Neural cell (in vitro differentiated cells): Measurements from ENCODE around the gene PIGZ. TPM values are rescaled to one million over a fixed set of nuclear protein-coding genes. Genes with fewer than 3 reads are reported as not detected.

ENCODE experiments used
- H2AFZ ChIP-seq: fragments of 200-600, 300-800 bp; sonication (generic), shearing (Covaris generic); 2 replicates; pipeline ENCODE4 v1.6.0; 2014; ENCODE audit warnings: low read depth, mild to moderate bottlenecking, antibody characterized with exemption, low read length, moderate library complexity
- H3F3A ChIP-seq: fragments of 200-600 bp; shearing (Covaris generic); 2 replicates; pipeline ENCODE4 v1.6.1; 2016; ENCODE audit warnings: mild to moderate bottlenecking, moderate library complexity, mixed read lengths, antibody characterized with exemption, low read length; ENCODE audit not compliant: insufficient read depth, poor library complexity, severe bottlenecking
- H3K27ac ChIP-seq: fragments of 200-600, 300-800 bp; sonication (generic), shearing (Covaris generic); 2 replicates; pipeline ENCODE4 v1.5.1; 2014; ENCODE audit warnings: mild to moderate bottlenecking, low read length, moderate library complexity
- H3K27me3 ChIP-seq: fragments of 300-800, 200-600 bp; sonication (generic), shearing (Covaris generic); 2 replicates; pipeline ENCODE4 v1.6.0; 2014; ENCODE audit warnings: mild to moderate bottlenecking, low read depth, low read length, moderate library complexity; ENCODE audit not compliant: insufficient read depth
- H3K36me3 ChIP-seq: fragments of 300-800, 200-600 bp; sonication (generic), shearing (Covaris generic); 2 replicates; pipeline ENCODE4 v1.5.1; 2014; ENCODE audit warnings: mild to moderate bottlenecking, antibody characterized with exemption, low read length, moderate library complexity; ENCODE audit not compliant: insufficient read depth
- H3K4me2 ChIP-seq: fragments of 300-800, 200-600 bp; sonication (generic), shearing (Covaris generic); 2 replicates; pipeline ENCODE4 v1.6.0; 2014; ENCODE audit warnings: mild to moderate bottlenecking, low read length
- H3K4me3 ChIP-seq: fragments of 300-800, 200-600 bp; sonication (generic), shearing (Covaris generic); 2 replicates; pipeline ENCODE4 v1.5.1; 2014; ENCODE audit warnings: mild to moderate bottlenecking, low read length, moderate library complexity
- H3K79me2 ChIP-seq: fragments of 200-600 bp; shearing (Covaris generic); replicated peaks from 2 replicates; pipeline ENCODE4 v1.6.0; 2014; ENCODE audit warnings: mild to moderate bottlenecking, low read length, moderate library complexity; ENCODE audit not compliant: insufficient read depth
- H3K9ac ChIP-seq: fragments of 300-800, 200-600 bp; sonication (generic), shearing (Covaris generic); 2 replicates; pipeline ENCODE4 v1.6.1; 2016; ENCODE audit warnings: mild to moderate bottlenecking, low read length, mixed read lengths
- H3K9me2 ChIP-seq: fragments of 200-600 bp; shearing (Covaris generic); 2 replicates; pipeline ENCODE4 v1.6.1; 2016; ENCODE audit warnings: mild to moderate bottlenecking, low read length, mixed read lengths; ENCODE audit not compliant: insufficient read depth
- H3K9me3 ChIP-seq: fragments of 200-600, 300-800 bp; sonication (generic), shearing (Covaris generic); 2 replicates; pipeline ENCODE4 v1.6.1; 2016; ENCODE audit warnings: mild to moderate bottlenecking, mixed run types, low read length, moderate library complexity, mixed read lengths
- H4K20me1 ChIP-seq: fragments of 200-600 bp; shearing (Covaris generic); 2 replicates; pipeline ENCODE4 v1.6.1; 2016; ENCODE audit warnings: mild to moderate bottlenecking, mixed run types; ENCODE audit not compliant: insufficient read depth
- EP300 ChIP-seq: fragments of 450-650 bp; conservative IDR thresholded peaks from 2 replicates; pipeline ENCODE4 v1.6.1; 2014; ENCODE audit warnings: antibody characterized with exemption, mild to moderate bottlenecking, moderate library complexity; ENCODE audit not compliant: poor library complexity, severe bottlenecking
- EZH2 ChIP-seq: fragments of 200-600, 300-800 bp; shearing (Covaris generic), sonication (generic); IDR thresholded peaks from 2 replicates; pipeline ENCODE4 v1.6.1; 2014; ENCODE audit warnings: antibody characterized with exemption, low read length, borderline replicate concordance, mild to moderate bottlenecking; ENCODE audit not compliant: insufficient read depth, poor library complexity, severe bottlenecking
- MXI1 ChIP-seq: fragments of 450-650 bp; conservative IDR thresholded peaks from 2 replicates; pipeline ENCODE4 v1.6.1; 2014; ENCODE audit warnings: antibody characterized with exemption, mild to moderate bottlenecking; ENCODE audit not compliant: poor library complexity, severe bottlenecking
- POLR2AphosphoS5 ChIP-seq: IDR thresholded peaks from 2 replicates; pipeline ENCODE4 v1.6.1; 2012
- RAD21 ChIP-seq: fragments of 450-650 bp; conservative IDR thresholded peaks from 2 replicates; pipeline ENCODE4 v1.6.1; 2014; ENCODE audit warnings: antibody characterized with exemption, mild to moderate bottlenecking, moderate library complexity
- SMC3 ChIP-seq: fragments of 450-650 bp; conservative IDR thresholded peaks from 2 replicates; pipeline ENCODE4 v1.6.1; 2014; ENCODE audit warnings: antibody characterized with exemption, mild to moderate bottlenecking, moderate library complexity; ENCODE audit not compliant: poor library complexity
- TAF1 ChIP-seq: IDR thresholded peaks from 2 replicates; pipeline ENCODE4 v1.6.1; 2012; ENCODE audit warnings: low read depth
- polyA plus RNA-seq: library from polyadenylated mRNA; depleted of rRNA; stranded (reverse); fragments of >200 nt; gene quantifications from 2 replicates; pipeline ENCODE4 v1.2.3, GENCODE V29; 2014
- TF ChIP-seq, protein P1 (sequence below): fragments of 450-650 bp; IDR thresholded peaks from 2 replicates; pipeline ENCODE4 v1.5.1; 2014; ENCODE audit warnings: antibody characterized with exemption, mild to moderate bottlenecking, moderate library complexity; ENCODE audit not compliant: poor library complexity, severe bottlenecking

PIGZ gene
- polyA plus RNA-seq, 1 donor from 2014 or later, result 6.5 TPM

DNA sequence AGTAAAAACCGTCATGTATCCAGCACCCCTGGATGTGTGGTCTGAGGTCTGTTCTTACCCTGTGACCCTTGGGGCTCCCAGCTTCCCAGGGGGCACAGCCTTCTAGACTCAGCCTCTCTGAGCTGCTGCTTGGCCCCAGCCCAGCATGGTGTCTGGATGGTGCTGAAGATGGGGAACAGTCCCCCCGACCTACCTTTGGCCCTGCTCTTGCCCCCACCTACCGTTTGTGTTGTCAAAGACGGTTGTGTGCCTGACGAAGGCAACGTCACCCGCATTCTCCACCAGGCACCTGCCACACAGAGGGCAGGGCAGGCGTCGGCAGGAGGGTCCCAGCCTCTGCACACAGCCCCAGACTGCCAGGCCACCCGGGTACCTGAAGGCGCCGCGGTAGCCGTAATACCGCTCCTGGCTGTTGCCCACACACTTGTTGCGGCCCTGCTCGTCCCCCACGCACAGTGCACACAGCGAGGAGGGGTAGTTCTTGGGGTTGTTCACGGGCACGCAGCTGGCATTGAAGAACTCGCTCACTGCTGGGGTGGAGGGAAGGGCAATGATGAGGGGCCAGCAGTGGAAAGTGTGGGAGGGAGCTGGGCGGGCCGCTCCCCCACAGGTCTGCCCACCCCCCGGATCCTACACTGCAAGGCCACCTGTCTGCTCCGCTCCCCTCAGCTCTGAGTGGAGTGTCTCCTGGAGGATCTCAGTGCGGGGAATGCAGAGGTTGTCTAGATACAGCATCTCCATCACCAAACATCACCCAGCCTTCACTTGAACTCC, 40.0 kb upstream of the PIGZ start:
- no peak overlapping the region for H3K9ac ChIP-seq
- TF ChIP-seq EZH2, result no peak
- TF ChIP-seq, protein P1, sequence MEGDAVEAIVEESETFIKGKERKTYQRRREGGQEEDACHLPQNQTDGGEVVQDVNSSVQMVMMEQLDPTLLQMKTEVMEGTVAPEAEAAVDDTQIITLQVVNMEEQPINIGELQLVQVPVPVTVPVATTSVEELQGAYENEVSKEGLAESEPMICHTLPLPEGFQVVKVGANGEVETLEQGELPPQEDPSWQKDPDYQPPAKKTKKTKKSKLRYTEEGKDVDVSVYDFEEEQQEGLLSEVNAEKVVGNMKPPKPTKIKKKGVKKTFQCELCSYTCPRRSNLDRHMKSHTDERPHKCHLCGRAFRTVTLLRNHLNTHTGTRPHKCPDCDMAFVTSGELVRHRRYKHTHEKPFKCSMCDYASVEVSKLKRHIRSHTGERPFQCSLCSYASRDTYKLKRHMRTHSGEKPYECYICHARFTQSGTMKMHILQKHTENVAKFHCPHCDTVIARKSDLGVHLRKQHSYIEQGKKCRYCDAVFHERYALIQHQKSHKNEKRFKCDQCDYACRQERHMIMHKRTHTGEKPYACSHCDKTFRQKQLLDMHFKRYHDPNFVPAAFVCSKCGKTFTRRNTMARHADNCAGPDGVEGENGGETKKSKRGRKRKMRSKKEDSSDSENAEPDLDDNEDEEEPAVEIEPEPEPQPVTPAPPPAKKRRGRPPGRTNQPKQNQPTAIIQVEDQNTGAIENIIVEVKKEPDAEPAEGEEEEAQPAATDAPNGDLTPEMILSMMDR, result no peak
- no peak for TF ChIP-seq RAD21
- TF ChIP-seq SMC3, result no peak
- H3K27me3 ChIP-seq, result peaks cover 2% of the 10 kb centered on the region
- H3K9me3 ChIP-seq, result no peaks in the 10 kb centered on the region
- H3K79me2 ChIP-seq, result no peaks in the 10 kb centered on the region
- no peaks in the 10 kb centered on the region for H4K20me1 ChIP-seq
- H3K4me2 ChIP-seq, result no peak overlapping the region
- H2AFZ ChIP-seq, result no peak overlapping the region
- no peak overlapping the region for H3K27ac ChIP-seq
- H3K9me2 ChIP-seq, result no peaks in the 10 kb centered on the region
- no peaks in the 10 kb centered on the region for H3F3A ChIP-seq
- H3K4me3 ChIP-seq, result no peak overlapping the region
- no peaks in the 10 kb centered on the region for H3K36me3 ChIP-seq

DNA sequence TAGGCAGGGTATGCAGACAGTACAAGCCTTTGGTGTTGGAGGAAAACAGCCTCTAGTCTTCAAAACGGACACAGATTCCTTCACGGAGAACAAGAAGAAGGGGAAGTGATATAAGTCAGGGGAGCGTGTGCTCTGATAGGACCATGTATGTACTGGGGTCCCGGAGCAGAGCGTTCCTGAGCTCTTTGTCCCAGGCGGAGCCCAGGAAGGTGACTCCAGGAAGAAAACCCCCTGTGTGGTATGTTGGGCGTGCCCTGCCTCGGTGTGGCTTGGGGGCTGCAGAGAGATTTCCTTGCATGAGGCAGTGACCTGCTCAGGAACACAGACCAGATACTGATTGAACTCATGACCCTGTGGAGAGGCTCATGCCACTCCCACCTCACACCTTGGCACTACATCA, 39.3 kb upstream of the PIGZ start:
- Histone ChIP-seq H3K27ac (no peak overlapping the region), H4K20me1 (no peaks in the 10 kb centered on the region), H3F3A (no peaks in the 10 kb centered on the region), H3K4me3 (no peak overlapping the region), H3K9ac (no peak overlapping the region), H3K79me2 (no peaks in the 10 kb centered on the region), H3K27me3 (peaks cover 4% of the 10 kb centered on the region), H2AFZ (no peak overlapping the region), H3K36me3 (no peaks in the 10 kb centered on the region), H3K4me2 (no peak overlapping the region), H3K9me3 (no peaks in the 10 kb centered on the region), H3K9me2 (no peaks in the 10 kb centered on the region)
- TF ChIP-seq, protein P1, result no peak
- no peak for TF ChIP-seq TAF1

DNA sequence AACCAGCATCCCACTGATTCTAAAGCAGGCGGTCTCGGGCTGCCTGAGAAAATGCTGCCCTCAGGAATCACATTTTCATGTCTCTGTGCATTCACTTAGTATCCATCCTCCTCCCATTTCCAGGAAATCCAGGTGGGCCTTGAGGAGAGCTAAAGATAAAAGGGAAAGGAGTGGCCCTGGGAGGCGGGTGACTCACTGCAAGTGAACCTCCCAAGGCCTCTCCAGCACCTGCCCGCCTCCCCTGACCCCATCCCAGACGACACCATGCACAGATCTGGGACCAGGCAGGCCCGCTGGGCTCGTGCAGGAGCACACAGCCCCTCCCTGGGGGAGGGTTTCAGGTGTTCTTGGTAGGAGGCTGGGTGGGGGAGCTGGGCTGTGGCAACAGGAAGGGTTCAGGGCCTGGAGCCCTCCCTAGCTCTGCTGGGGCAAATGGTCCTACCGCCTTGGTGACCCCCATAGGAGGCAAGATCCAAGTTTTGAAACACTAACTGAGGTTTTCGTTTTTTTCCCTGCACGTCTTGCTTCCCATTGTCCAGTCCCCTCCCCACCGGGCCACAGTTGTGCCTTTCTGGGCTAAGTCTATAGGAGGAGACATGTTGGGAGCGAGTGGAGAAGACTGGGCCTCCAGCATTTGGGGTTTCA, 38.8 kb upstream of the PIGZ start:
- H4K20me1 ChIP-seq, result no peaks in the 10 kb centered on the region
- H3K4me3 ChIP-seq, result no peak overlapping the region
- H3K9ac ChIP-seq, result no peak overlapping the region
- no peak overlapping the region for H2AFZ ChIP-seq
- H3F3A ChIP-seq, result no peaks in the 10 kb centered on the region
- no peaks in the 10 kb centered on the region for H3K36me3 ChIP-seq
- H3K9me2 ChIP-seq, result no peaks in the 10 kb centered on the region
- H3K9me3 ChIP-seq, result no peaks in the 10 kb centered on the region
- TF ChIP-seq EP300 (no peak), MXI1 (no peak), EZH2 (no peak), RAD21 (no peak), POLR2AphosphoS5 (no peak), TAF1 (no peak)
- TF ChIP-seq, protein P1, result no peak
- H3K27me3 ChIP-seq, result peaks cover 4% of the 10 kb centered on the region
- H3K27ac ChIP-seq, result no peak overlapping the region
- no peaks in the 10 kb centered on the region for H3K79me2 ChIP-seq
- H3K4me2 ChIP-seq, result no peak overlapping the region
